H1 (cell line): Measurements from ENCODE around the gene CORO2B. TPM values are rescaled to one million over a fixed set of nuclear protein-coding genes. Genes with fewer than 3 reads are reported as not detected.

Experiments used
- polyA plus RNA-seq, 7 experiments: library from polyadenylated mRNA; depleted of rRNA in 3 of 7; stranded (reverse) in 5 of 7; unstranded in 2 of 7; fragments of >200 nt in 5 of 7; fragments of 200-250 nt in 2 of 7; gene quantifications; 1 replicate in 5 of 7; 2 replicates in 1 of 7; 4 replicates in 1 of 7; pipeline versions ENCODE4 v1.2.1 to v1.2.3, GENCODE V29; 2011 to 2013; ENCODE audit warnings: missing spikeins in 2 of 7, mixed read lengths in 2 of 7
- total RNA-seq: library from RNA; stranded (reverse); fragmentation: NEBNext Ultra II Directional; extraction: Animal tissue kit (Norgen Biotek cat#: 25700); gene quantifications from 2 replicates; pipeline ENCODE4 v1.2.1, GENCODE V29; 2021

The CORO2B gene
- total and polyA plus RNA-seq, 2 of the 8 experiments (the other 6 are each of a cell fraction or from before 2014, with no cell fraction given): 3.4 to 6.7 TPM

Other genes starting within 250 kb of the CORO2B start
- 0.06 TPM in 1 of 2 replicates, not detected in the other for gene ITGA11, start 146.8 kb upstream of the CORO2B start, total RNA-seq
- 0.05 and 0.06 TPM in 2 replicates for gene ITGA11, start 146.8 kb upstream of the CORO2B start, polyA plus RNA-seq (2011; rRNA removed)
- 284 and 295 TPM in 2 replicates for gene ANP32A, start 241.9 kb downstream of the CORO2B start, total RNA-seq
- 46.8 and 70.8 TPM in 2 replicates for gene ANP32A, start 241.9 kb downstream of the CORO2B start, polyA plus RNA-seq (2011; rRNA removed)